Measurements from ENCODE around the gene CNTN5.

DNA sequence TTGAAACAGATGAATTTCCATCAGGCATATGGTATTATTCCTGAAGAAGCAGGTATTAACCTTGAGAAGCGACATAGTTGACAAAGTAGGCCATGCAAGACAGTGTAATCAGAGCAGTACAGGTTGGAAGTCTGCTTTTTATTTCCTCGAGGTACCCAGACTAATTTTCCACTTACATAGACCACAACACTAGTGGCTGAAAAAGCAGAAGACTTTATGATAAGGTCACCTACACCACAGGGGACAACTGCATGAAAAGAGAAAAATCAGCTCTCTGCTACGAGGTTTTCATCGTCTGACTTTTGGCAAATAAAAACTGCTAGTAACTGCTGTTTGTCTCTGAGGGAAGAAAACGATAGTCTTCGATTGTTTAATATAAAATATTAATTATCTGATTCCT is 77.5 kb downstream of the CNTN5 start:
- TF ChIP-seq, protein P1, sequence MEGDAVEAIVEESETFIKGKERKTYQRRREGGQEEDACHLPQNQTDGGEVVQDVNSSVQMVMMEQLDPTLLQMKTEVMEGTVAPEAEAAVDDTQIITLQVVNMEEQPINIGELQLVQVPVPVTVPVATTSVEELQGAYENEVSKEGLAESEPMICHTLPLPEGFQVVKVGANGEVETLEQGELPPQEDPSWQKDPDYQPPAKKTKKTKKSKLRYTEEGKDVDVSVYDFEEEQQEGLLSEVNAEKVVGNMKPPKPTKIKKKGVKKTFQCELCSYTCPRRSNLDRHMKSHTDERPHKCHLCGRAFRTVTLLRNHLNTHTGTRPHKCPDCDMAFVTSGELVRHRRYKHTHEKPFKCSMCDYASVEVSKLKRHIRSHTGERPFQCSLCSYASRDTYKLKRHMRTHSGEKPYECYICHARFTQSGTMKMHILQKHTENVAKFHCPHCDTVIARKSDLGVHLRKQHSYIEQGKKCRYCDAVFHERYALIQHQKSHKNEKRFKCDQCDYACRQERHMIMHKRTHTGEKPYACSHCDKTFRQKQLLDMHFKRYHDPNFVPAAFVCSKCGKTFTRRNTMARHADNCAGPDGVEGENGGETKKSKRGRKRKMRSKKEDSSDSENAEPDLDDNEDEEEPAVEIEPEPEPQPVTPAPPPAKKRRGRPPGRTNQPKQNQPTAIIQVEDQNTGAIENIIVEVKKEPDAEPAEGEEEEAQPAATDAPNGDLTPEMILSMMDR (tag by site-specific recombination; IDR thresholded peaks at IDR 0.05) = no peak
- TF ChIP-seq, protein P2, sequence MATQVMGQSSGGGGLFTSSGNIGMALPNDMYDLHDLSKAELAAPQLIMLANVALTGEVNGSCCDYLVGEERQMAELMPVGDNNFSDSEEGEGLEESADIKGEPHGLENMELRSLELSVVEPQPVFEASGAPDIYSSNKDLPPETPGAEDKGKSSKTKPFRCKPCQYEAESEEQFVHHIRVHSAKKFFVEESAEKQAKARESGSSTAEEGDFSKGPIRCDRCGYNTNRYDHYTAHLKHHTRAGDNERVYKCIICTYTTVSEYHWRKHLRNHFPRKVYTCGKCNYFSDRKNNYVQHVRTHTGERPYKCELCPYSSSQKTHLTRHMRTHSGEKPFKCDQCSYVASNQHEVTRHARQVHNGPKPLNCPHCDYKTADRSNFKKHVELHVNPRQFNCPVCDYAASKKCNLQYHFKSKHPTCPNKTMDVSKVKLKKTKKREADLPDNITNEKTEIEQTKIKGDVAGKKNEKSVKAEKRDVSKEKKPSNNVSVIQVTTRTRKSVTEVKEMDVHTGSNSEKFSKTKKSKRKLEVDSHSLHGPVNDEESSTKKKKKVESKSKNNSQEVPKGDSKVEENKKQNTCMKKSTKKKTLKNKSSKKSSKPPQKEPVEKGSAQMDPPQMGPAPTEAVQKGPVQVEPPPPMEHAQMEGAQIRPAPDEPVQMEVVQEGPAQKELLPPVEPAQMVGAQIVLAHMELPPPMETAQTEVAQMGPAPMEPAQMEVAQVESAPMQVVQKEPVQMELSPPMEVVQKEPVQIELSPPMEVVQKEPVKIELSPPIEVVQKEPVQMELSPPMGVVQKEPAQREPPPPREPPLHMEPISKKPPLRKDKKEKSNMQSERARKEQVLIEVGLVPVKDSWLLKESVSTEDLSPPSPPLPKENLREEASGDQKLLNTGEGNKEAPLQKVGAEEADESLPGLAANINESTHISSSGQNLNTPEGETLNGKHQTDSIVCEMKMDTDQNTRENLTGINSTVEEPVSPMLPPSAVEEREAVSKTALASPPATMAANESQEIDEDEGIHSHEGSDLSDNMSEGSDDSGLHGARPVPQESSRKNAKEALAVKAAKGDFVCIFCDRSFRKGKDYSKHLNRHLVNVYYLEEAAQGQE (tag by site-specific recombination; IDR thresholded peaks at IDR 0.05) = no peak
- TF ChIP-seq, protein P3, sequence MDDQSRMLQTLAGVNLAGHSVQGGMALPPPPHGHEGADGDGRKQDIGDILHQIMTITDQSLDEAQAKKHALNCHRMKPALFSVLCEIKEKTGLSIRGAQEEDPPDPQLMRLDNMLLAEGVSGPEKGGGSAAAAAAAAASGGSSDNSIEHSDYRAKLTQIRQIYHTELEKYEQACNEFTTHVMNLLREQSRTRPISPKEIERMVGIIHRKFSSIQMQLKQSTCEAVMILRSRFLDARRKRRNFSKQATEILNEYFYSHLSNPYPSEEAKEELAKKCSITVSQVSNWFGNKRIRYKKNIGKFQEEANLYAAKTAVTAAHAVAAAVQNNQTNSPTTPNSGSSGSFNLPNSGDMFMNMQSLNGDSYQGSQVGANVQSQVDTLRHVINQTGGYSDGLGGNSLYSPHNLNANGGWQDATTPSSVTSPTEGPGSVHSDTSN (CRISPR knock-in tag; IDR thresholded peaks at IDR 0.05) = no peak
- TF ChIP-seq SP2 (tag by site-specific recombination; IDR thresholded peaks at IDR 0.05) (no peak), PRDM1 (tag by site-specific recombination; IDR thresholded peaks at IDR 0.05) (no peak), ZNF274 (IDR thresholded peaks at IDR 0.05; ENCODE audit: low read length) (no peak), ZNF274 (tag by site-specific recombination; IDR thresholded peaks at IDR 0.05; ENCODE audit: borderline replicate concordance) (no peak), YY1 (tag by site-specific recombination; IDR thresholded peaks at IDR 0.05) (no peak)
- TF ChIP-seq, protein P4, sequence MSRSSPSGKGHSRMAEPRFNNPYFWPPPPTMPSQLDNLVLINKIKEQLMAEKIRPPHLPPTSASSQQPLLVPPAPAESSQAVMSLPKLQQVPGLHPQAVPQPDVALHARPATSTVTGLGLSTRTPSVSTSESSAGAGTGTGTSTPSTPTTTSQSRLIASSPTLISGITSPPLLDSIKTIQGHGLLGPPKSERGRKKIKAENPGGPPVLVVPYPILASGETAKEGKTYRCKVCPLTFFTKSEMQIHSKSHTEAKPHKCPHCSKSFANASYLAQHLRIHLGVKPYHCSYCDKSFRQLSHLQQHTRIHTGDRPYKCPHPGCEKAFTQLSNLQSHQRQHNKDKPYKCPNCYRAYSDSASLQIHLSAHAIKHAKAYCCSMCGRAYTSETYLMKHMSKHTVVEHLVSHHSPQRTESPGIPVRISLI (tag by site-specific recombination; IDR thresholded peaks at IDR 0.05) = no peak

Data from HEK293 (cell line).